H1 (cell line): ENCODE data around the gene CRTAP.

Experiments
- CEBPB ChIP-seq: IDR thresholded peaks from 2 replicates; pipeline ENCODE4 v1.6.1; 2012; ENCODE audit warnings: low read depth, low read length
- CREB1 ChIP-seq: IDR thresholded peaks from 2 replicates; pipeline ENCODE4 v1.6.1; 2012; ENCODE audit warnings: inconsistent platforms
- CTCF ChIP-seq, 3 experiments: IDR thresholded peaks; 1 replicate in 2 of 3; 2 replicates in 1 of 3; pipeline versions ENCODE4 v1.5.1 to v1.6.1; 2011; ENCODE audit warnings: low read length in 3 of 3, mild to moderate bottlenecking in 3 of 3, inconsistent platforms in 2 of 3, low read depth in 1 of 3, moderate library complexity in 1 of 3; ENCODE audit not compliant: insufficient read depth in 1 of 3; ENCODE audit errors: control extremely low read depth in 1 of 3
- EZH2 ChIP-seq: fragments of 200-600 bp; sonication (generic); IDR thresholded peaks from 2 replicates; pipeline ENCODE4 v1.7.1; 2012; ENCODE audit warnings: low read depth, mild to moderate bottlenecking, moderate library complexity, low read length, inconsistent platforms; ENCODE audit not compliant: severe bottlenecking
- GABPA ChIP-seq: IDR thresholded peaks from 2 replicates; pipeline ENCODE4 v1.6.1; 2011; ENCODE audit warnings: mild to moderate bottlenecking, low read length, moderate library complexity, borderline replicate concordance; ENCODE audit not compliant: insufficient read depth
- MAX ChIP-seq: IDR thresholded peaks from 2 replicates; pipeline ENCODE4 v1.6.1; 2012; ENCODE audit warnings: inconsistent platforms
- POLR2AphosphoS5 ChIP-seq: IDR thresholded peaks from 2 replicates; pipeline ENCODE4 v1.6.1; 2011; ENCODE audit warnings: low read depth, low read length
- SIN3A ChIP-seq, 2 experiments: IDR thresholded peaks in 1 of 2; conservative IDR thresholded peaks in 1 of 2; 2 replicates each; pipeline ENCODE4 v1.6.1; 2011 to 2012; ENCODE audit warnings: low read length in 2 of 2, improper control_type of control experiment in 1 of 2, low read depth in 1 of 2, mild to moderate bottlenecking in 1 of 2
- SUZ12 ChIP-seq: fragments of 200-600 bp; sonication (generic); IDR thresholded peaks from 2 replicates; pipeline ENCODE4 v1.6.1; 2012; ENCODE audit warnings: mild to moderate bottlenecking, inconsistent platforms, low read length, moderate library complexity, mixed read lengths
- TAF1 ChIP-seq: IDR thresholded peaks from 2 replicates; pipeline ENCODE4 v1.6.1; 2011; ENCODE audit warnings: mild to moderate bottlenecking, low read depth, low read length
- TAF7 ChIP-seq: optimal IDR thresholded peaks from 2 replicates; pipeline ENCODE3; 2011; ENCODE audit warnings: low read depth, mild to moderate bottlenecking, inconsistent platforms, low read length, moderate library complexity, borderline replicate concordance

GRCh38 chr3:33194303-33194702, 80.5 kb downstream of the CRTAP start:
- no peak for TF ChIP-seq POLR2AphosphoS5
- no peak for TF ChIP-seq CTCF (IDR thresholded peaks at IDR 0.05; ENCODE audit: control extremely low read depth in 1 of 3, insufficient read depth in 1 of 3, low read depth in 1 of 3, low read length in 3 of 3)
- no peak for TF ChIP-seq CREB1
- TF ChIP-seq GABPA = no peak
- TF ChIP-seq MAX = no peak
- TF ChIP-seq TAF1 = no peak
- TF ChIP-seq CEBPB = no peak
- TF ChIP-seq TAF7 = no peak
- TF ChIP-seq SIN3A (conservative IDR thresholded peaks at IDR 0.05 in 1 of 2, IDR thresholded peaks at IDR 0.05 in 1 of 2; ENCODE audit: low read depth in 1 of 2, low read length in 2 of 2) = no peak
- no peak for TF ChIP-seq EZH2
- TF ChIP-seq SUZ12 = no peak
